Measurements from ENCODE around the gene CD180. TPM values are rescaled to one million over a fixed set of nuclear protein-coding genes. Genes with fewer than 3 reads are reported as not detected.

CD180 gene
- total RNA-seq, 1 donor from 2014 or later, result 1.0 TPM

DNA sequence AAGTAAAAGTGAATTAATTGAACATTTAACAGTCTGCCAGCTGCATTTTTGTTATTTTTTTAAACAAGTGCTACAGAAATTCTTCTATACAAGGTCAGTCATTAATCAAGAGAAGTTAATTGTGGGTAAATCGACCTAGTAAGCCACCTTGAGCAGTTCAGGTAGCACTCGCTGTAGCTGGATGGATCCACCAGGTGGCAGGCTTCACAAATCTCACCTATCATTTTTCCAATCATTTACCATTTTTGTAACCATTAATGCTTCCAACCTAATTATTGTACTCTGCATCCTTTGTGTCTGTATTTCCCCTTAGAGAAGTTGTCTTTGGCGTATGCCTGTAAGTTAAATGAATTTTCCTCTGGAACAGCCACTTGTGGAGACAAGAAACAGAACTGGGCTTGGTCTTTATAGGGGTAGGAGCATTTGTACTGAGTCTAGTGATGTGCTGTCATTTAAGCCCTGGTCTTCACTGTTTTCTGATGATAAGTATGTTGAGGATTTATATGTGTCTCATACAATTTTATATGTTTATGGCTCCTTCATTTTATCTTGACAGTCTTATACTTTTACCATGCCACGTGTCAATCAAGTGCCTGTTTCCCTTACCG is 39.5 kb downstream of the CD180 start:
- H3K9me3 ChIP-seq (ENCODE audit: control insufficient read depth in 3 of 3, low read length in 3 of 3), result no peaks in the 10 kb centered on the region
- no peak overlapping the region for H3K27ac ChIP-seq (ENCODE audit: low read depth, low read length)
- peaks cover 8 to 18% (median 15%) of the 10 kb centered on the region in 3 donors for H3K36me3 ChIP-seq (ENCODE audit: control insufficient read depth in 3 of 3, insufficient read depth in 3 of 3, low read length in 3 of 3)
- H3K4me1 ChIP-seq (ENCODE audit: control insufficient read depth in 3 of 3, insufficient read depth in 3 of 3, low read length in 3 of 3), result peaks cover 0 to 11% (median 10%) of the 10 kb centered on the region in 3 donors
- H3K4me3 ChIP-seq (ENCODE audit: low read length in 3 of 3), result no peak overlapping the region
- H3K9ac ChIP-seq (ENCODE audit: low read depth in 1 of 3, low read length in 3 of 3), result no peak overlapping the region
- no peaks in the 10 kb centered on the region for H3K27me3 ChIP-seq (ENCODE audit: control insufficient read depth in 3 of 3, insufficient read depth in 3 of 3, low read length in 3 of 3)

DNA sequence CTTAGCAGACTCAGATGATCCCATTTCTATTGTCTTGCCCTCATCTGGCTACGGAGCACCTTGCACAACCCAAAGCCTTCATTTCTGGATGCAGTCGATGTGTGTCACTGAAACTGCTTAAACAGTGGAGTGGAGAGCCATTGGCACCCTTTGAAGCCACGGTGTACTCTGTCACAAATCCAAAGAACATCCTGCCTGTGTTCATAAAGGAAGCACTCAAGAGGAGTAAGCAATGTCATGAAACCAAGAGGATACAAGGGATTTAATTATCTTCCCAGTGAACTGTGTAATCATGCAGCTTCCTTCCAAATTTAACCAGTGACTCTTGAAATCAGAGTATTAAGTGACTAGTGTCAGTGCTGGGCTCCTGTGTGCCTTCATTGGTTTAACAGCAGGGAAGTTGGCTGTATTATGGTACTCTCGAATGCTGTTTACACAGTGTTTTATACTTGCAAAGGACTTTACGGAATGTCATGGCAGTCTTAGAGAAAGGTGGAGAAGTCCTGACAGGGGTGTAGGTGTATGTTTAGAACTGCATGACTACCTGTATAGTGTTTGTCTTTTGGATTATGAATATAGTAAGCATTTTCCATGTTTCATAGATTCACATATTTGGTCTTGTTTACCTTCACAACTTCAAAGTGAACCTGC is 41.9 kb downstream of the CD180 start:
- no peak overlapping the region for H3K9ac ChIP-seq (ENCODE audit: low read depth in 1 of 3, low read length in 3 of 3)
- H3K4me1 ChIP-seq (ENCODE audit: control insufficient read depth in 3 of 3, insufficient read depth in 3 of 3, low read length in 3 of 3), result peaks cover 0 to 11% (median 10%) of the 10 kb centered on the region in 3 donors
- no peaks in the 10 kb centered on the region for H3K9me3 ChIP-seq (ENCODE audit: control insufficient read depth in 3 of 3, low read length in 3 of 3)
- no peaks in the 10 kb centered on the region for H3K27me3 ChIP-seq (ENCODE audit: control insufficient read depth in 3 of 3, insufficient read depth in 3 of 3, low read length in 3 of 3)
- no peak overlapping the region for H3K4me3 ChIP-seq (ENCODE audit: low read length in 3 of 3)
- H3K27ac ChIP-seq (ENCODE audit: low read depth, low read length), result no peak overlapping the region
- peaks cover 14 to 25% (median 22%) of the 10 kb centered on the region in 3 donors for H3K36me3 ChIP-seq (ENCODE audit: control insufficient read depth in 3 of 3, insufficient read depth in 3 of 3, low read length in 3 of 3)

DNA sequence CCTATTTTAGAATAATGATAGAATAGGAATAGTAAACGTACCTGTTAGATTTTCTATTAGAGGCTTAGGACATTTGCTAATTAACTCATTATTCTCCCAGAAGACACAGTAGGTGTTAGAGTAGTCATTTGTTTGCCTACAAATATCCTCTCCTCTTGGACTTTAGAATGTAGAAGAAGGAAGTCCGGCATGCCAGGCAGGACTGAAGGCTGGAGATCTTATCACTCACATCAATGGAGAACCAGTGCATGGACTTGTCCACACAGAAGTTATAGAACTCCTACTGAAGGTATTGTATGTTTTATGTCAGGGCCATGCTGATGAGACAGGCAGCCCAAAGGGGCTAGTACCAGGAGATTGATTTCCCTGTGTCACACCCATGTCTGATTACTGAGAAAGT is 43.3 kb downstream of the CD180 start:
- Histone ChIP-seq H3K9ac (ENCODE audit: low read depth in 1 of 3, low read length in 3 of 3) (no peak overlapping the region), H3K4me3 (ENCODE audit: low read length in 3 of 3) (no peak overlapping the region), H3K9me3 (ENCODE audit: control insufficient read depth in 3 of 3, low read length in 3 of 3) (no peaks in the 10 kb centered on the region), H3K4me1 (ENCODE audit: control insufficient read depth in 3 of 3, insufficient read depth in 3 of 3, low read length in 3 of 3) (peaks cover 0 to 11% (median 10%) of the 10 kb centered on the region in 3 donors), H3K27ac (ENCODE audit: low read depth, low read length) (no peak overlapping the region), H3K36me3 (ENCODE audit: control insufficient read depth in 3 of 3, insufficient read depth in 3 of 3, low read length in 3 of 3) (peaks cover 14 to 32% (median 22%) of the 10 kb centered on the region in 3 donors), H3K27me3 (ENCODE audit: control insufficient read depth in 3 of 3, insufficient read depth in 3 of 3, low read length in 3 of 3) (no peaks in the 10 kb centered on the region)

DNA sequence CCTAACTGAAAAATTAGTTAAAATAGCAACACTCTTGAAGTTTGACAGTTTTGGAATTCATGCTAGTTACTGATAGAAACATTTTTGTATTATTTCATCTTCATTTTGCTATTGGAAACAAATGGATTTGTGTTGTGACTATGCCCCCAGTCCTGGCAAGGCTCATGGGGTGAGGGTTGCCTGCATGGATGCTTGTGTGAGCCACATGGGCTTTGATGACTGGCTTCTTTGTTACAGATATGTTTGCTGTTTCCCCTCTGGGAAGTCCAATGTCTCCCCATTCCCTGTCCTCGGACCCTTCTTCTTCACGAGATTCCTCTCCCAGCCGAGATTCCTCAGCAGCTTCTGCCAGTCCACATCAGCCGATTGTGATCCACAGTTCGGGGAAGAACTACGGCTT is 44.2 kb downstream of the CD180 start:
- Histone ChIP-seq H3K27ac (ENCODE audit: low read depth, low read length) (no peak overlapping the region), H3K36me3 (ENCODE audit: control insufficient read depth in 3 of 3, insufficient read depth in 3 of 3, low read length in 3 of 3) (peaks cover 14 to 35% (median 22%) of the 10 kb centered on the region in 3 donors), H3K4me1 (ENCODE audit: control insufficient read depth in 3 of 3, insufficient read depth in 3 of 3, low read length in 3 of 3) (peaks cover 0 to 11% (median 10%) of the 10 kb centered on the region in 3 donors), H3K4me3 (ENCODE audit: low read length in 3 of 3) (no peak overlapping the region), H3K9me3 (ENCODE audit: control insufficient read depth in 3 of 3, low read length in 3 of 3) (no peaks in the 10 kb centered on the region), H3K9ac (ENCODE audit: low read depth in 1 of 3, low read length in 3 of 3) (no peak overlapping the region), H3K27me3 (ENCODE audit: control insufficient read depth in 3 of 3, insufficient read depth in 3 of 3, low read length in 3 of 3) (no peaks in the 10 kb centered on the region)

DNA sequence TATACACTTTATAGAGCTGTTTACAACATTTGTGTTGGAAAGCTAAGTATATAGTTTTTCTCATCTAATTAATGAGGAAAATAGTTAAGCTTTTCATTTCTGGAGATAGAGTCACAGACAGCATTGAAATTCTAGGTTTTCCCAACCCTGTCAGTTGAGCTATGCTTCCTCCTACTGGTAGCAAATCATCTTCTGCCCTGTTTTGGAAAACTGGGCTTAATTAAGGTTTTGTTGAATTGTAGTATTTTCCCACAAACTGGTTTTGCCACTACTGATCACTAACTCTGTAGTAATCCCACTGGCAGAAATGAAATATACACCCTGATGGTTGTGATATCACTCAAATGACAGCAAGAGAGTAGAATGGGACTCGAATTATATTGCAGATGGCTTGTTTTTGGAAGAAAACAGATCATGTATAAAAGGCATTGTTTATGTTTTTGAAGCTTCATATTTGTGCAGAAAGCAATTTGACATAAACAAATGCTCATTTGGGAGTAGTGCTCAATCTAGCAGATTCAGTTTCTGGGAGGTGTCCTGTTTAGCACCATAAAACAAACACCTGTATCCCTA is 46.6 kb downstream of the CD180 start:
- Histone ChIP-seq H3K27ac (ENCODE audit: low read depth, low read length) (no peak overlapping the region), H3K36me3 (ENCODE audit: control insufficient read depth in 3 of 3, insufficient read depth in 3 of 3, low read length in 3 of 3) (peaks cover 15 to 43% (median 33%) of the 10 kb centered on the region in 3 donors), H3K9ac (ENCODE audit: low read depth in 1 of 3, low read length in 3 of 3) (no peak overlapping the region), H3K4me1 (ENCODE audit: control insufficient read depth in 3 of 3, insufficient read depth in 3 of 3, low read length in 3 of 3) (peaks cover 0 to 8% (median 7%) of the 10 kb centered on the region in 3 donors), H3K4me3 (ENCODE audit: low read length in 3 of 3) (no peak overlapping the region), H3K9me3 (ENCODE audit: control insufficient read depth in 3 of 3, low read length in 3 of 3) (no peaks in the 10 kb centered on the region), H3K27me3 (ENCODE audit: control insufficient read depth in 3 of 3, insufficient read depth in 3 of 3, low read length in 3 of 3) (no peaks in the 10 kb centered on the region)

DNA sequence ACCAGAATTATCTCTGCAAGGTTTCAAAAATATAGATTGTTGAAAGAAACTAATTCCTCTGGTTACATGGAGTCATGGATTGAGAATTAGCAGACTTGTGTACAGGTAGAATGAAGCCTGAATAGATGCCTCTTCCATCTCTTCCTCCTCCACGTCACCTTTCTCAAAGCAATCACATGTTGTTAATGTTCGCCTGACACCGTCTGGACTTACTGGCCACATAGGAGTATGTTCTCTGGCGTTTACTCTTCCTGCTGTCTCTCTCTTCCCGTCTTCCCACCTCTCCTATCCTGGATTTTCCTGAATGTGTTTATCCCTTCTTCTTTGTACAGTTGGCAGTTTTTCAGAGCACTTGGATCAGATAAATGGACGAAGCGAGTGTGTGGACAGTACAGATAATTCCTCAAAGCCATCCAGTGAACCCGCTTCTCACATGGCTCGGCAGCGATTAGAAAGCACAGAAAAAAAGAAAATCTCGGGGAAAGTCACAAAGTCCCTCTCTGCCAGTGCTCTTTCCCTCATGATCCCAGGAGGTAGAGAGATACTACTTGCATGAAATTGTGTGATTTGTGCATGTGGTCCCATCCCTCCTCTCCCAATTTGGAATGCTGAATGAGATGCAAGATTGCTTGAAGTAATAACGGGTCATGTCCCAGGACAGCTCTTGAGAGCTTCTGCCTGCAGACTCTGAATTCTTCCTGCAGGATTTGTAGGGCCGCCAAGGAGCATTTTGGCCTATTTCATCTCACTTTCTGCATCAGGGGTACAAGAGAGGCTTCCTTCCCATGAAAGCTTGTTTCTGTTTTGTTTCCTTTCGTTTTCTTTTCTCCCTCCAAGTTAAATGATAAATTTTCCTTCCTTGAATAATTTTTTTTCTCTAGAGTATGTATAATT is 47.3 kb downstream of the CD180 start:
- H3K4me3 ChIP-seq (ENCODE audit: low read length in 3 of 3), result peak overlapping the region in 1 of 3 donors; percentile 39
- no peak overlapping the region for H3K9ac ChIP-seq (ENCODE audit: low read depth in 1 of 3, low read length in 3 of 3)
- H3K4me1 ChIP-seq (ENCODE audit: control insufficient read depth in 3 of 3, insufficient read depth in 3 of 3, low read length in 3 of 3), result peaks cover 0 to under 1% (median 0%) of the 10 kb centered on the region in 3 donors
- H3K27ac ChIP-seq (ENCODE audit: low read depth, low read length), result no peak overlapping the region
- H3K27me3 ChIP-seq (ENCODE audit: control insufficient read depth in 3 of 3, insufficient read depth in 3 of 3, low read length in 3 of 3), result no peaks in the 10 kb centered on the region
- H3K36me3 ChIP-seq (ENCODE audit: control insufficient read depth in 3 of 3, insufficient read depth in 3 of 3, low read length in 3 of 3), result peaks cover 18 to 50% (median 32%) of the 10 kb centered on the region in 3 donors
- no peaks in the 10 kb centered on the region for H3K9me3 ChIP-seq (ENCODE audit: control insufficient read depth in 3 of 3, low read length in 3 of 3)

DNA sequence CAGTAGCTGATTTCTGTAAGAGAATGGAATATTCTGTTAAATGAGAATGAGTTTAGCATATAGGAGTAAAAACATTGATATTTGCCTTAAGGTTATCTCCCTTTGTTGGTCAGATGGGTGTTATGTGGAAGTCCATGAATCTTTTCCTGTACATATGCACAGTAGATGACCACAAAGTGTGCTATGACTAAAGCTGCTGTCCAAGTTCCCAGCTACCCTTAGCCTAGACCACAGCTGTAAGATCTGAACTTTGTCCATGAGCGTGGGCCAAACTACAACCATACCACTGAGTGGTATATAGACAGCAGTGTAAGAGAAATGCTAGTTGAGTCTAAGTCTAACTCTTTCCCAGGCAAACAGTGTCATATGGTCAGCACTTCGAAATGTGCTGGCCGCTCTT is 48.8 kb downstream of the CD180 start:
- Histone ChIP-seq H3K36me3 (ENCODE audit: control insufficient read depth in 3 of 3, insufficient read depth in 3 of 3, low read length in 3 of 3) (peaks cover 26 to 52% (median 38%) of the 10 kb centered on the region in 3 donors), H3K9me3 (ENCODE audit: control insufficient read depth in 3 of 3, low read length in 3 of 3) (no peaks in the 10 kb centered on the region), H3K9ac (ENCODE audit: low read depth in 1 of 3, low read length in 3 of 3) (no peak overlapping the region), H3K27me3 (ENCODE audit: control insufficient read depth in 3 of 3, insufficient read depth in 3 of 3, low read length in 3 of 3) (no peaks in the 10 kb centered on the region), H3K27ac (ENCODE audit: low read depth, low read length) (no peak overlapping the region), H3K4me1 (ENCODE audit: control insufficient read depth in 3 of 3, insufficient read depth in 3 of 3, low read length in 3 of 3) (no peaks in the 10 kb centered on the region), H3K4me3 (ENCODE audit: low read length in 3 of 3) (no peak overlapping the region)

DNA sequence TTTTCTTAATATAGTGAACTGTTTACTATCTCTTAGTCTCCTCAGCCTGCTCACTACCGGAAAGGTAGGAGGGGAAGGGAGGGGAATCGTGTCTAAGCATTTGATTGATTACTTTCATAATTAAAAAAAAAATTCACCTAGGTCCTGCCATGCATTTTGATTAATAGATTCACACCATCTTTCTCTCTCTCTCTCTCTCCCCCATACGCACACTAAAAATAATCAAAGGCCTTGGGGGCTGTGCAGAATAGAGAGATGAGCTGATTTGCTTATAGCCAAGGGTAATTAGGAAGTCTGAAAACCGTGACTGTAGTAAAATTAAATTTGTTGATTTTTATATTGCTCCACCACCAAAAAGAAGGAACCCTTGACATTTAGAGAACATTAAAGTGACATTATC is 49.6 kb downstream of the CD180 start:
- H3K27ac ChIP-seq (ENCODE audit: low read depth, low read length), result no peak overlapping the region
- H3K9ac ChIP-seq (ENCODE audit: low read depth in 1 of 3, low read length in 3 of 3), result no peak overlapping the region
- H3K9me3 ChIP-seq (ENCODE audit: control insufficient read depth in 3 of 3, low read length in 3 of 3), result no peaks in the 10 kb centered on the region
- H3K4me3 ChIP-seq (ENCODE audit: low read length in 3 of 3), result no peak overlapping the region
- H3K4me1 ChIP-seq (ENCODE audit: control insufficient read depth in 3 of 3, insufficient read depth in 3 of 3, low read length in 3 of 3), result no peaks in the 10 kb centered on the region
- peaks cover 31 to 58% (median 40%) of the 10 kb centered on the region in 3 donors for H3K36me3 ChIP-seq (ENCODE audit: control insufficient read depth in 3 of 3, insufficient read depth in 3 of 3, low read length in 3 of 3)
- H3K27me3 ChIP-seq (ENCODE audit: control insufficient read depth in 3 of 3, insufficient read depth in 3 of 3, low read length in 3 of 3), result no peaks in the 10 kb centered on the region

DNA sequence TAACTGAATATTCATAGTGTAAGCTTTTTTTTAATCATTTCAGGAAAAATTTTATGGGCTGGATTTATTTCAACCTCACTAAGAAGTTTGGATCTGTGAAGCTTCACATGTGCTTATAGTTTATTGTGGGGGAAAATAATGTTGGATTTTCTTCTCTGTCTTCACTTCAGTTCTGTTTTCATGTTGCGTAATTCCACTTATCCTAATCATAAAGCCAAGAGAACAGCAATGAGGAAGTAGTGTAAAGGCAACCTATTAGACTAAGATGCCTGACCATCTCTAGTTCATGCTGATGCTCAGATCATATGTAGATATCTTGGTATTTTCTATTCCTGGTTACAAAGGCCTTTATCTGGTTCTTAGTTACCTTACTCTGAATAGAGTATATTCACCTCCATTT is 50.0 kb downstream of the CD180 start:
- no peak overlapping the region for H3K9ac ChIP-seq (ENCODE audit: low read depth in 1 of 3, low read length in 3 of 3)
- no peaks in the 10 kb centered on the region for H3K9me3 ChIP-seq (ENCODE audit: control insufficient read depth in 3 of 3, low read length in 3 of 3)
- no peak overlapping the region for H3K27ac ChIP-seq (ENCODE audit: low read depth, low read length)
- peaks cover 31 to 60% (median 38%) of the 10 kb centered on the region in 3 donors for H3K36me3 ChIP-seq (ENCODE audit: control insufficient read depth in 3 of 3, insufficient read depth in 3 of 3, low read length in 3 of 3)
- no peak overlapping the region for H3K4me3 ChIP-seq (ENCODE audit: low read length in 3 of 3)
- no peaks in the 10 kb centered on the region for H3K4me1 ChIP-seq (ENCODE audit: control insufficient read depth in 3 of 3, insufficient read depth in 3 of 3, low read length in 3 of 3)
- H3K27me3 ChIP-seq (ENCODE audit: control insufficient read depth in 3 of 3, insufficient read depth in 3 of 3, low read length in 3 of 3), result no peaks in the 10 kb centered on the region
